HEK293 (cell line): ENCODE results near the gene SRL.

ENCODE experiments used
- CTCF ChIA-PET: fragments of 350-600 bp; formaldehyde crosslinking; extraction: SDS; loops from one replicate; lab custom pipeline; 2021; ENCODE audit warnings: antibody characterized with exemption; lab: Yijun Ruan, JAX
- POLR2A ChIA-PET: fragments of 300-600 bp; formaldehyde crosslinking; extraction: SDS; loops from one replicate; lab custom pipeline; 2020; ENCODE audit warnings: antibody characterized with exemption, inconsistent platforms; lab: Yijun Ruan, JAX
- H3K27ac ChIP-seq: fragments of 200-500 bp; sonication (Bioruptor generic); 2 replicates; pipeline ENCODE4 v1.5.1; 2014; ENCODE audit warnings: low read depth, low read length, control low read depth, inconsistent platforms; ENCODE audit errors: extremely low read depth
- H3K36me3 ChIP-seq, 2 experiments: fragments of 200-500 bp in 1 of 2; sonication (Bioruptor generic) in 1 of 2; 1 replicate in 1 of 2; 2 replicates in 1 of 2; pipeline ENCODE4 v1.5.1; 2014 to 2017; ENCODE audit warnings: inconsistent platforms in 2 of 2, low read length in 2 of 2; ENCODE audit not compliant: control insufficient read depth in 2 of 2, insufficient read depth in 1 of 2
- H3K4me1 ChIP-seq: fragments of 200-500 bp; sonication (Bioruptor generic); 2 replicates; pipeline ENCODE4 v1.5.1; 2014; ENCODE audit warnings: mild to moderate bottlenecking, low read length, inconsistent platforms; ENCODE audit not compliant: control insufficient read depth, insufficient read depth
- H3K4me3 ChIP-seq: 2 replicates; pipeline ENCODE4 v1.5.1; 2011; ENCODE audit warnings: low read depth, mild to moderate bottlenecking, control low read depth, low read length, moderate library complexity
- H3K9me3 ChIP-seq: fragments of 200-500 bp; sonication (Bioruptor generic); 2 replicates; pipeline ENCODE4 v1.5.1; 2014; ENCODE audit warnings: low read depth, low read length, inconsistent platforms; ENCODE audit not compliant: control insufficient read depth, insufficient read depth
- AEBP2 ChIP-seq: fragments of 450-650 bp; formaldehyde crosslinking; IDR thresholded peaks from 2 replicates; pipeline ENCODE4 v1.5.1; 2016; ENCODE audit warnings: missing biosample characterization, missing genetic modification characterization, borderline replicate concordance
- EGR2 ChIP-seq: fragments of 450-650 bp; formaldehyde crosslinking; IDR thresholded peaks from 2 replicates; pipeline ENCODE4 v1.5.1; 2016; ENCODE audit warnings: low read depth, missing biosample characterization, missing genetic modification characterization
- GFI1B ChIP-seq: fragments of 450-650 bp; formaldehyde crosslinking; IDR thresholded peaks from 2 replicates; pipeline ENCODE4 v1.5.1; 2016; ENCODE audit warnings: missing biosample characterization, missing genetic modification characterization
- GLIS1 ChIP-seq: fragments of 450-650 bp; formaldehyde crosslinking; IDR thresholded peaks from 2 replicates; pipeline ENCODE4 v1.5.1; 2016; ENCODE audit warnings: missing biosample characterization, missing genetic modification characterization
- KLF17 ChIP-seq: fragments of 450-650 bp; formaldehyde crosslinking; IDR thresholded peaks from 2 replicates; pipeline ENCODE4 v1.5.1; 2016; ENCODE audit warnings: missing biosample characterization, missing genetic modification characterization
- KLF9 ChIP-seq: fragments of 450-650 bp; formaldehyde crosslinking; IDR thresholded peaks from 2 replicates; pipeline ENCODE4 v1.5.1; 2016; ENCODE audit warnings: missing biosample characterization, missing genetic modification characterization, low read depth
- MEIS1 ChIP-seq: sonication (generic); formaldehyde crosslinking; IDR thresholded peaks from 2 replicates; pipeline ENCODE4 v1.8.1; 2022; ENCODE audit warnings: missing genetic modification reagents, mild to moderate bottlenecking, borderline replicate concordance
- YY1 ChIP-seq: fragments of 450-650 bp; formaldehyde crosslinking; IDR thresholded peaks from 2 replicates; pipeline ENCODE4 v1.5.1; 2018; ENCODE audit warnings: missing biosample characterization, missing genetic modification characterization
- ZFHX2 ChIP-seq: fragments of 450-650 bp; formaldehyde crosslinking; conservative IDR thresholded peaks from 2 replicates; pipeline ENCODE4 v1.5.1; 2016; ENCODE audit warnings: missing biosample characterization, missing genetic modification characterization
- ZFP37 ChIP-seq: fragments of 450-650 bp; formaldehyde crosslinking; IDR thresholded peaks from 2 replicates; pipeline ENCODE4 v1.5.1; 2016; ENCODE audit warnings: missing biosample characterization, missing genetic modification characterization
- ZNF10 ChIP-seq: fragments of 450-650 bp; formaldehyde crosslinking; IDR thresholded peaks from 2 replicates; pipeline ENCODE4 v1.5.1; 2017; ENCODE audit warnings: missing biosample characterization, missing genetic modification characterization
- ZNF112 ChIP-seq: fragments of 450-650 bp; formaldehyde crosslinking; IDR thresholded peaks from 2 replicates; pipeline ENCODE4 v1.5.0; 2017; ENCODE audit warnings: missing biosample characterization, missing genetic modification characterization
- ZNF121 ChIP-seq: fragments of 450-650 bp; formaldehyde crosslinking; IDR thresholded peaks from 2 replicates; pipeline ENCODE4 v1.5.1; 2016; ENCODE audit warnings: missing biosample characterization, missing genetic modification characterization
- ZNF133 ChIP-seq: fragments of 450-650 bp; formaldehyde crosslinking; IDR thresholded peaks from 2 replicates; pipeline ENCODE4 v1.5.1; 2016; ENCODE audit warnings: missing biosample characterization, missing genetic modification characterization
- ZNF174 ChIP-seq: fragments of 450-650 bp; formaldehyde crosslinking; IDR thresholded peaks from 2 replicates; pipeline ENCODE4 v1.5.0; 2017; ENCODE audit warnings: missing biosample characterization, mild to moderate bottlenecking, missing genetic modification characterization
- ZNF184 ChIP-seq: fragments of 450-650 bp; IDR thresholded peaks from 2 replicates; pipeline ENCODE4 v1.5.1; 2018; ENCODE audit warnings: missing biosample characterization, mild to moderate bottlenecking, missing genetic modification characterization
- ZNF211 ChIP-seq: fragments of 450-650 bp; formaldehyde crosslinking; IDR thresholded peaks from 2 replicates; pipeline ENCODE4 v1.5.1; 2016; ENCODE audit warnings: low read depth, missing biosample characterization, missing genetic modification characterization
- ZNF341 ChIP-seq: fragments of 450-650 bp; formaldehyde crosslinking; IDR thresholded peaks from 2 replicates; pipeline ENCODE4; 2016; ENCODE audit warnings: low read depth, missing biosample characterization, missing genetic modification characterization
- ZNF354C ChIP-seq: fragments of 450-650 bp; formaldehyde crosslinking; IDR thresholded peaks from 2 replicates; pipeline ENCODE4 v1.5.1; 2016; ENCODE audit warnings: missing biosample characterization, missing genetic modification characterization, low read depth, borderline replicate concordance
- ZNF366 ChIP-seq: fragments of 450-650 bp; formaldehyde crosslinking; conservative IDR thresholded peaks from 2 replicates; pipeline ENCODE4 v1.5.1; 2016; ENCODE audit warnings: missing biosample characterization, missing genetic modification characterization
- ZNF423 ChIP-seq: fragments of 450-650 bp; formaldehyde crosslinking; IDR thresholded peaks from 2 replicates; pipeline ENCODE4 v1.5.1; 2016; ENCODE audit warnings: missing biosample characterization, missing genetic modification characterization
- ZNF449 ChIP-seq: fragments of 450-650 bp; formaldehyde crosslinking; IDR thresholded peaks from 2 replicates; pipeline ENCODE4 v1.5.1; 2017; ENCODE audit warnings: missing biosample characterization, mild to moderate bottlenecking, missing genetic modification characterization, moderate library complexity
- ZNF610 ChIP-seq: fragments of 450-650 bp; formaldehyde crosslinking; IDR thresholded peaks from 2 replicates; pipeline ENCODE4 v1.5.1; 2016; ENCODE audit warnings: missing biosample characterization, missing genetic modification characterization, borderline replicate concordance
- ZNF629 ChIP-seq: fragments of 450-650 bp; formaldehyde crosslinking; IDR thresholded peaks from 2 replicates; pipeline ENCODE4 v1.5.1; 2017; ENCODE audit warnings: missing biosample characterization, missing genetic modification characterization
- ZNF792 ChIP-seq: fragments of 450-650 bp; formaldehyde crosslinking; IDR thresholded peaks from 2 replicates; pipeline ENCODE4 v1.5.1; 2016; ENCODE audit warnings: missing biosample characterization, missing genetic modification characterization
- ZSCAN5A ChIP-seq: fragments of 450-650 bp; formaldehyde crosslinking; IDR thresholded peaks from 2 replicates; pipeline ENCODE4 v1.5.1; 2016; ENCODE audit warnings: missing biosample characterization, missing genetic modification characterization
- TF ChIP-seq, protein P1 (sequence below): fragments of 450-650 bp; formaldehyde crosslinking; IDR thresholded peaks from 2 replicates; pipeline ENCODE4 v1.5.1; 2016; ENCODE audit warnings: missing biosample characterization, missing genetic modification characterization
- TF ChIP-seq, protein P2 (sequence below): fragments of 450-650 bp; formaldehyde crosslinking; IDR thresholded peaks from 2 replicates; pipeline ENCODE4 v1.5.1; 2016; ENCODE audit warnings: missing biosample characterization, missing genetic modification characterization

SRL gene

DNA sequence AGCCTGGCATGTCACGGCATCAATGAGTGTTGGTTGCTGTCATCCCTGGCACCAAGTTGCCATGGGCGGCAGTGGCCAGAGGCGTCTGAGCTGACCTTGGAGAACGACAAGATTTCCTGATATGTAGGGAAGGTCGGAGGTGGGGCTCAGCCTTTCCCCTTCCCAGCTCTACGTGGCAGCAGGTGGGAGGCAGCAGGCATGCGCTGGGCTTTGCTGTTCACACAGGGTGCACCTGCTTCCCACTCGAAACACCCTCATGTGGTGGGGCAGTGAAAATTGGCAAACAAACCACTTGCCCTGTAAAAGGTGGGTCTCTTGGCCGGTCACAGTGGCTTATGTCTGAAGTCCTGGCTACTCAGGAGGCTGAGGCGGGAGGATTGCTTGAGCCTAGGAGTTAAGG, 43.3 kb upstream of the SRL start:
- Histone ChIP-seq H3K9me3 (no peaks in the 10 kb centered on the region), H3K4me3 (no peak overlapping the region), H3K4me1 (no peaks in the 10 kb centered on the region), H3K36me3 (no peaks in the 10 kb centered on the region), H3K27ac (no peak overlapping the region)
- TF ChIP-seq ZNF423 (tag by site-specific recombination) = no peak
- TF ChIP-seq EGR2 (tag by site-specific recombination) = peak; percentile 77
- TF ChIP-seq ZNF211 = no peak
- TF ChIP-seq ZFHX2 (tag by site-specific recombination) = peak; percentile 55
- ChIA-PET CTCF (interaction anchor here (0.6 to 1.0 kb wide), 3 partner anchors 9 to 293 kb away, joined by 3 to 5 read pairs (median 4); no protein-coding TSS in a partner anchor), POLR2A (no interaction called here)

DNA sequence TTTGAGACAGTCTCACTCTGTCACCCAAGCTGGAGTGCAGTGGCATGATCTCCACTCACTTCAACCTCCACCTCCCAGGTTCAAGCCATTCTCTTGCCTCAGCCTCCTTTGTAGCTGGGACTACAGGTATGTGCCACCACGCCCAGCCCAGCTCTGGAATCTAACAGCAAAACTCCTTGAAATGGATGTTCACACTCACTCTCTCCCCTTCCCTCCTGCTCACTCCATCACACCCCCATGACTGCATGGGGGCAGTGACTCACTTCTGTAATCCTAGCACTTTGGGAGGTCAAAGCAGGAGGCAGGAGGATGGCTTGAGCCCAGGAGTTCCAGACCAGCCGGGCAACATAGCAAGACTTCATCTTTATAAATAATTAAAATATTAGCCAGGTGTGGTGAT, 42.1 kb upstream of the SRL start:
- no peaks in the 10 kb centered on the region for H3K9me3 ChIP-seq
- POLR2A ChIA-PET = interaction anchor here (0.8 to 1.2 kb wide), 2 partner anchors 11 to 30 kb away, joined by 3 to 7 read pairs; partner anchors contain the start of gene TFAP4
- no peaks in the 10 kb centered on the region for H3K36me3 ChIP-seq
- H3K4me1 ChIP-seq = no peaks in the 10 kb centered on the region
- CTCF ChIA-PET = interaction anchor here (0.6 to 1.6 kb wide), 5 partner anchors 10 to 118 kb away, joined by 4 to 7 read pairs (median 6); no protein-coding TSS in a partner anchor
- no peak overlapping the region for H3K27ac ChIP-seq
- no peak overlapping the region for H3K4me3 ChIP-seq
- no peak for TF ChIP-seq GFI1B
- TF ChIP-seq ZNF366 (tag by site-specific recombination) = peak; percentile 57
- TF ChIP-seq ZNF792 (tag by site-specific recombination) = no peak
- TF ChIP-seq GLIS1 (tag by site-specific recombination) = peak; percentile 95
- TF ChIP-seq ZNF112 (tag by site-specific recombination) = no peak
- TF ChIP-seq ZNF133 (tag by site-specific recombination) = no peak
- TF ChIP-seq, protein P1, sequence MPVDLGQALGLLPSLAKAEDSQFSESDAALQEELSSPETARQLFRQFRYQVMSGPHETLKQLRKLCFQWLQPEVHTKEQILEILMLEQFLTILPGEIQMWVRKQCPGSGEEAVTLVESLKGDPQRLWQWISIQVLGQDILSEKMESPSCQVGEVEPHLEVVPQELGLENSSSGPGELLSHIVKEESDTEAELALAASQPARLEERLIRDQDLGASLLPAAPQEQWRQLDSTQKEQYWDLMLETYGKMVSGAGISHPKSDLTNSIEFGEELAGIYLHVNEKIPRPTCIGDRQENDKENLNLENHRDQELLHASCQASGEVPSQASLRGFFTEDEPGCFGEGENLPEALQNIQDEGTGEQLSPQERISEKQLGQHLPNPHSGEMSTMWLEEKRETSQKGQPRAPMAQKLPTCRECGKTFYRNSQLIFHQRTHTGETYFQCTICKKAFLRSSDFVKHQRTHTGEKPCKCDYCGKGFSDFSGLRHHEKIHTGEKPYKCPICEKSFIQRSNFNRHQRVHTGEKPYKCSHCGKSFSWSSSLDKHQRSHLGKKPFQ (tag by site-specific recombination) = 0 out of 2 replicates have a peak, but pooled peaks have one; percentile 60
- no peak for TF ChIP-seq MEIS1 (CRISPR knock-in tag)
- TF ChIP-seq ZNF121 (tag by site-specific recombination) = no peak
- no peak for TF ChIP-seq ZNF341
- TF ChIP-seq YY1 = no peak
- TF ChIP-seq KLF9 = no peak
- no peak for TF ChIP-seq ZNF10 (tag by site-specific recombination)
- TF ChIP-seq ZNF184 (tag by site-specific recombination) = no peak
- TF ChIP-seq ZNF629 (tag by site-specific recombination) = 0 out of 2 replicates have a peak, but pooled peaks have one; percentile 28
- no peak for TF ChIP-seq ZNF174 (tag by site-specific recombination)
- no peak for TF ChIP-seq ZNF449 (tag by site-specific recombination)
- TF ChIP-seq ZNF610 (tag by site-specific recombination) = no peak
- no peak for TF ChIP-seq AEBP2 (tag by site-specific recombination)
- TF ChIP-seq ZNF354C = no peak
- no peak for TF ChIP-seq ZSCAN5A (tag by site-specific recombination)
- peak; percentile 50; the same call in 1 of the 2 replicates for TF ChIP-seq KLF17 (tag by site-specific recombination)
- TF ChIP-seq, protein P2, sequence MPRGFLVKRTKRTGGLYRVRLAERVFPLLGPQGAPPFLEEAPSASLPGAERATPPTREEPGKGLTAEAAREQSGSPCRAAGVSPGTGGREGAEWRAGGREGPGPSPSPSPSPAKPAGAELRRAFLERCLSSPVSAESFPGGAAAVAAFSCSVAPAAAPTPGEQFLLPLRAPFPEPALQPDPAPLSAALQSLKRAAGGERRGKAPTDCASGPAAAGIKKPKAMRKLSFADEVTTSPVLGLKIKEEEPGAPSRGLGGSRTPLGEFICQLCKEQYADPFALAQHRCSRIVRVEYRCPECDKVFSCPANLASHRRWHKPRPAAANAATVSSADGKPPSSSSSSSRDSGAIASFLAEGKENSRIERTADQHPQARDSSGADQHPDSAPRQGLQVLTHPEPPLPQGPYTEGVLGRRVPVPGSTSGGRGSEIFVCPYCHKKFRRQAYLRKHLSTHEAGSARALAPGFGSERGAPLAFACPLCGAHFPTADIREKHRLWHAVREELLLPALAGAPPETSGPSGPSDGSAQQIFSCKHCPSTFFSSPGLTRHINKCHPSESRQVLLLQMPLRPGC (tag by site-specific recombination) = peak; percentile 70
- TF ChIP-seq ZFP37 (tag by site-specific recombination) = no peak
